Activated T-cell treated with anti-CD3 and anti-CD28 coated beads, Interleukin-2, amount 50 U/mL, for 4 hours (primary cell): ENCODE measurements around the gene PDE4B. TPM values are rescaled to one million over a fixed set of nuclear protein-coding genes. Genes with fewer than 3 reads are reported as not detected.
"Not testable (repeated sequence)": the region's sequence is repeated elsewhere in the genome, so short reads cannot be mapped to it uniquely, and the experiment has no call there.

Experiments
- ATAC-seq, 2 donors: fragments of 200-7000 bp; cut with Tn5 transposase; one replicate each; pipeline ENCODE4 v1.10.0; 2021
- DNase-seq: peaks from one replicate; pipeline ENCODE4 v3.0.0-alpha.2; 2020
- H3K27me3 Mint-ChIP-seq: one replicate; pipeline ENCODE4 v1.8.0; 2021; ENCODE audit warnings: low read depth, mixed read lengths
- H3K36me3 Mint-ChIP-seq: one replicate; pipeline ENCODE4 v1.8.0; 2022; ENCODE audit warnings: mixed read lengths; ENCODE audit not compliant: insufficient read depth
- H3K4me1 Mint-ChIP-seq: one replicate; pipeline ENCODE4 v1.8.0; 2021; ENCODE audit warnings: low read depth, mixed read lengths
- H3K4me3 Mint-ChIP-seq: one replicate; pipeline ENCODE4 v1.8.0; 2021; ENCODE audit warnings: mild to moderate bottlenecking, moderate library complexity, mixed read lengths
- H3K9me3 Mint-ChIP-seq: one replicate; pipeline ENCODE4 v1.8.0; 2021; ENCODE audit warnings: mixed read lengths
- total RNA-seq, 3 donors: library from RNA; stranded (reverse); gene quantifications; one replicate each; pipeline ENCODE4 v1.2.1, GENCODE V29; 2021

The PDE4B gene
- total RNA-seq, 3 donors from 2014 or later: 18.8 to 31.5 (median 20.8) TPM

DNA sequence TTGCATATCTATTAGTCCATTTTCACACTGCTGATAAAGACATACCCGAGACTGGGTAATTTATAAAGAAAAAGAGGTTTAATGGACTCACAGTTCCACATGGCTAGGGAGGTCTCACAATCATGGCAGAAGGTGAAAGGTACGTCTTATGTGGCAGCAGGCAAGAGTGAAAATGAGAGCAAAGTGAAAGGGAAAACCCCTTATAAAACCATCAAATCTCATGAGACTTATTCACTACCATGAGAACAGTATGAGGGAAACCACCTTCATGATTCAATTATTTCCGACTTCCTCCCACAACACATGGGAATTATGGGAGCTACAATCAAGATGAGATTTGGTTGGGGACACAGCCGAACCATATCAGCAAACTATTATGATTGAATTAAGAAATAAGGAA lies 335.9 kb downstream of the PDE4B start:
- not testable (repeated sequence) for H3K4me1 Mint-ChIP-seq, H3K4me3 Mint-ChIP-seq
- ATAC-seq: peak; percentile 88 to 96

DNA sequence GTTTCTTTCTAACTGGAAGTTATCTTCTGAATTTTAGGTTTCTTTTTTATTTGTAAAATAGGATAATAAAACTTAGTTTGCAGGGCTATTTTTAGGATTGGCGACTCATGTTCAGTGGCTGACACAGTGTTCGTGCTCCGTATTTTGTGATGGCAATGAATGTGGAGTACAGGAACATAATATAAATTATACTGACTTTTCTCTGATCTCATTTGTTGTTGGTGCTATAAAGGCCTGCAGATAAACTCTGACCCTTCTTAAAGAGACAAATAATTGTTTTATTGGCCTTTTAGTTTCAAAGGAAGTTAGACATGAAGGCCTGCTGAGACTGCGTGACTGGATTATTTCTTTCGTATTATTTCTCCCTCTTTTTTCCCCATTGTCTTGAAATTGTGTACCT lies 339.6 kb downstream of the PDE4B start:
- no peaks in the 10 kb centered on the region for H3K36me3 Mint-ChIP-seq
- H3K4me1 Mint-ChIP-seq: peaks cover 12% of the 10 kb centered on the region

More for the DNA sequence above, 335.9 kb downstream of the PDE4B start:
- H3K36me3 Mint-ChIP-seq, H3K9me3 Mint-ChIP-seq, DNase-seq: not testable (repeated sequence)
- peaks cover 14% of the 10 kb centered on the region for H3K27me3 Mint-ChIP-seq

DNA sequence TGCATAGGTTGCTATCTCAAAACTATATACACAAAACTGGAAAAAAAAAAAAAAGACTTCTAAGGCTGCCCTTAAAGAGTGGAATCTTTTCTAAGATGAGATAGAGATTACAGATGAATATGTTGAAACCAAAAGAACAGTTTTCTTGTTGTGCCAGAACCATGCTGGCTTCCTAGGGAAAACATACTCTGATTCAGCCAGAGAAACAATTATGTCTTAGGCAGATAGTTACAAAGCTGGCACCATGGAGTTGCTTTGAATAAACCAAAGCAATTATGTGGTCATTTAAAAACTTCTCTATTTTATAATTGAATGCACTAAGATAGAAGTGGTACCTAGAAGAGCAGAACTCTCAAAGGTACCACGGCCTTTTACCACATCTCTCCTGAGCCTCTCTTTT lies 341.3 kb downstream of the PDE4B start:
- ATAC-seq (no peak), DNase-seq (no peak)
- Mint-ChIP-seq H3K36me3 (no peaks in the 10 kb centered on the region), H3K9me3 (no peaks in the 10 kb centered on the region), H3K4me1 (peaks cover 6% of the 10 kb centered on the region), H3K4me3 (no peak overlapping the region), H3K27me3 (peaks cover 17% of the 10 kb centered on the region)

More for the DNA sequence above, 339.6 kb downstream of the PDE4B start:
- peaks cover 6% of the 10 kb centered on the region for H3K9me3 Mint-ChIP-seq
- peaks cover 17% of the 10 kb centered on the region for H3K27me3 Mint-ChIP-seq
- DNase-seq (no peak), ATAC-seq (no peak)
- H3K4me3 Mint-ChIP-seq: no peak overlapping the region

DNA sequence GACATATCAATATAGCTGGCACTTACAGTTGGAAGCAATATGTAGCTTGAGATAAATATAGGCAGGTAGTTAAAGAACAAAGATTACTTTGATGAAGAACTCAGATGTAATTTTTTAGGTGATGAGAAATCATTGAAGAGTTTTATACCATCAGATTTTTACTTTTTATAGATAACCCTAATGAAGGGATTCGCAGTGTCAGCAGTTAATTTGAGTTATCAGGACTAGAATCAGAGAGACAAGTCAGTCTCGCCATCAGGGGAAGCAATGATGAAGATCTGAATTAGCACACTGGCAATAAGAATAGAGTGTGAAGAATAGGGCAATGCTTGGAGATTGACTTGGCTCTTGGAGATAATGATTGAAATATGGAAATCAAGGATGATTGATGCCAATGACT lies 342.5 kb downstream of the PDE4B start:
- DNase-seq (no peak), ATAC-seq (no peak)
- Mint-ChIP-seq H3K4me1 (peaks cover 6% of the 10 kb centered on the region), H3K4me3 (no peak overlapping the region), H3K27me3 (peaks cover 19% of the 10 kb centered on the region), H3K9me3 (no peaks in the 10 kb centered on the region), H3K36me3 (no peaks in the 10 kb centered on the region)

DNA sequence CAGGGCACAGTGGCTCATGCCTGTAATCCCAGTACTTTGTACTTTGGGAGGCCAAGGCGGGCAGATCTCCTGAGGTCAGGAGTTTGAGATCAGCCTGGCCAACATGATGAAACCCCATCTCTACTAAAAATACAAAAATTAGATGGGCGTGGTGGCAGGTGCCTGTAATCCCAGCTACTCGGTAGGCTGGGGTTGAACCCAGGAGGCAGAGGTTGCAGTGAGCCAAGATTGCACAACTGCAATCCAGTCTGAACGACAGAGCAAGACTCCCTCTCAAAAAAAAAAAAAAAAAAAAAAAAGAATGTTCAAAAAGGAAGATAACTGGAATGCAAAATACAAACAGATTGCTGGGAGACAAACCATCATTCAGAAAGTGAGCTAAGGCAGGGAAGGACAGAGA lies 343.7 kb downstream of the PDE4B start:
- ATAC-seq, H3K4me1 Mint-ChIP-seq, H3K9me3 Mint-ChIP-seq, H3K36me3 Mint-ChIP-seq, DNase-seq, H3K4me3 Mint-ChIP-seq: not testable (repeated sequence)
- peaks cover 14% of the 10 kb centered on the region for H3K27me3 Mint-ChIP-seq

DNA sequence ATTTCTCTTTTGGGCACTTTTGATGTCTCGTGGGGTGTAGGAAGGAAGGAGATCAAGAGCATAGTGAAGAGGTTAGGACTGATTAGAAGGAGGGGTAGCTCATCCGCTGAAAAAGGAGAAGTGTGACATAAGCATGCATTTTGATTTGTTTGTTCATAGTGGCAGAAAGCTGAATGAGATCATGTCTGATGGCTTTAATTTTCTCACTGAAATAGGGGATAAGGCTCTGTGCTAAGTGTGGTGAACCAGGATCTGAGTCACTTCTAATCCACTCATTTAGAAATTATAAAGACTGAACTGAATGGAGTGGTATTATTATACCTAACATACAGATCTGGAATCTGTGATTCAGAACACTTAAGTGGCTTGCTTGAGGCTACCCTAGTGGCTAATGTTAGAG lies 344.5 kb downstream of the PDE4B start:
- peak; percentile 91 to 96 for ATAC-seq
- H3K36me3 Mint-ChIP-seq: no peaks in the 10 kb centered on the region
- no peak for DNase-seq
- H3K9me3 Mint-ChIP-seq: no peaks in the 10 kb centered on the region
- peaks cover 14% of the 10 kb centered on the region for H3K27me3 Mint-ChIP-seq
- no peak overlapping the region for H3K4me3 Mint-ChIP-seq
- H3K4me1 Mint-ChIP-seq: peaks cover 6% of the 10 kb centered on the region

DNA sequence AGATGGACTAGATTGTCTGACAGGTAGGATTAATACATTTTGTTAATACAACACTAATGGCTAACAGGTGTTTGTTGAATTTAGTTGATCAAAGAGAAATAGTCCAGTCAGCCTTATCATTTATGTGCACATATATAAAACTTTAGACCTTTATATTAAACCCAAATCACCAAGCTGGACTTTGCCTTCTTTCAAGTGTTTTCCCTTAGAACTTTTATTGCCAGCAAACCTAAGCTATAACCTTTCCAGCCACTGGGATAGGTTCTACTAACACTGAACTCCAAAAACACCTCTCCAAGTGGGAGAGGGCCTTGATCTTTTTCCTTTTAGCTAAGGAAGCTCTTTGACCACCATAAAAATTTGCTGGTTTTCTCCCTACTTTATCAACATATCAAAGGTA lies 345.9 kb downstream of the PDE4B start:
- peaks cover 16% of the 10 kb centered on the region for H3K27me3 Mint-ChIP-seq
- no peaks in the 10 kb centered on the region for H3K9me3 Mint-ChIP-seq
- no peaks in the 10 kb centered on the region for H3K36me3 Mint-ChIP-seq
- DNase-seq: no peak
- H3K4me3 Mint-ChIP-seq: no peak overlapping the region
- H3K4me1 Mint-ChIP-seq: peaks cover 6% of the 10 kb centered on the region
- ATAC-seq: no peak

DNA sequence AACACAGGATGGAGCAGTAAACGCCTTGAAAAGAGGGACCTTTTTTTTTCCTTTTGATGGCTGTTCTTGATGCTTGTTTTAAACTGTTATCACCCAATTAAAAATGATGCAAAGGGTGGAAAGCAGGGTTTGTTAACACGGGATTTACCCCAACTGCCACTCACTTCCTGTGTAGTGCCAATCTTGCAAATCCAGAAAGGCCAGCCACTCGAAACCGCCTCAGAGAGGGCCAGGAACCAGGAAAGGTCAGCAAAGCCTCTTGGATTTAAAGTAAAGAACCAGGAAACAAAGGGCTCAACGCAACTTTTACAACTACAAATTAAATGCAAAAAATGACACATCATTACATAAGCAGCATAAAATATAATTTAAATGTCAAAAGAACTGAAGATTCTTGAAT lies 347.4 kb downstream of the PDE4B start:
- Mint-ChIP-seq H3K4me3 (no peak overlapping the region), H3K36me3 (no peaks in the 10 kb centered on the region), H3K27me3 (peaks cover 9% of the 10 kb centered on the region), H3K4me1 (peaks cover 6% of the 10 kb centered on the region), H3K9me3 (no peaks in the 10 kb centered on the region)
- no peak for DNase-seq
- ATAC-seq: no peak

DNA sequence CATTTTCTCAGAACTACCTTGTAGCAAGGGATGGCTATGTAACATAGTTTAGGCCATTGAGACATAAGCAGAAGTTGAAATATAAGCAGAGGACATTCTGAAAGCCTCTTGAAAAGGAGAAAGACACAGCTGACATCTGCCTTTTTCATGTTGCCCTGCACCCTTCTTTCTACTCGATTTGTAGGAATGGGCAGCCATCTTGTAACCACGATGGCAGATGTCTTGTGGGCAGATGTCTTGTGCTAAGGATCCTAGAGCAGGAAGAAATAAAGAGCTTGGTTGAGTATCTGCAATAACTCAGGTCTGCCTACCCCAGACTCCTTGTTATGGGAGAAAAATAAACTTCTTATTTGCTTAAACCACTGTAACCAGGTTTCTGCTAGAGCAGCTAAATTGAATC lies 351.0 kb downstream of the PDE4B start:
- Mint-ChIP-seq H3K9me3 (no peaks in the 10 kb centered on the region), H3K27me3 (peaks cover 3% of the 10 kb centered on the region), H3K36me3 (no peaks in the 10 kb centered on the region), H3K4me1 (no peaks in the 10 kb centered on the region), H3K4me3 (no peak overlapping the region)
- ATAC-seq: no peak
- no peak for DNase-seq

DNA sequence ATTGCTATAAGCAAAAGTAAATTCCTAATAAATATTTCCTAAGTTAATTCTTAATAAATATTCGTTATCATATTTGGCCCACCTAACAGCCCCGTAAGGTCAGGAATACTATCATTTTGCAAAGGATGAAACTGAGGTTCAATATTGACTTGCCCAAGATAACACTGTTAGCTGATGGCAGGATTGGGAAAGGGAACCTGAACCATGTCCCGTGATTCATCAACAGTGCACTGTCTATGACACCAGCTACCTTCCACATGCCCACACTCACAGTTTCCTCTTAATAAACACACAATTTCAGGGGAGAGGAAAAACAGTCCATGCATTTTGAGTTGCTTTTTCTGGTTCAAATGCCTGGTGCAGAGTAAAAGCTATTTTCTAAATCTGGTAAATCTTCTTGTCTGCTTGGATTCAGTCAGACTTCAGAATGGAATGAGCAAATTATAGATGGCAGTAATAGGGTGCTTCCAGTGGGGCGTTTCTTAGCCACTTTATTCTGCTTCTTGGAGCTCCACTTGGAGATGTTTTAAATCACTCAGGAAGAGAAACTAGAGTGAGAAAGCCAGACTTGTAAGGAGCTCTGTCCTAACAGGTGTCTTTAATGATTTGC lies 354.6 kb downstream of the PDE4B start:
- no peaks in the 10 kb centered on the region for H3K9me3 Mint-ChIP-seq
- ATAC-seq: no peak
- H3K4me1 Mint-ChIP-seq: no peaks in the 10 kb centered on the region
- H3K36me3 Mint-ChIP-seq: no peaks in the 10 kb centered on the region
- H3K27me3 Mint-ChIP-seq: peaks cover 7% of the 10 kb centered on the region
- H3K4me3 Mint-ChIP-seq: no peak overlapping the region
- no peak for DNase-seq

DNA sequence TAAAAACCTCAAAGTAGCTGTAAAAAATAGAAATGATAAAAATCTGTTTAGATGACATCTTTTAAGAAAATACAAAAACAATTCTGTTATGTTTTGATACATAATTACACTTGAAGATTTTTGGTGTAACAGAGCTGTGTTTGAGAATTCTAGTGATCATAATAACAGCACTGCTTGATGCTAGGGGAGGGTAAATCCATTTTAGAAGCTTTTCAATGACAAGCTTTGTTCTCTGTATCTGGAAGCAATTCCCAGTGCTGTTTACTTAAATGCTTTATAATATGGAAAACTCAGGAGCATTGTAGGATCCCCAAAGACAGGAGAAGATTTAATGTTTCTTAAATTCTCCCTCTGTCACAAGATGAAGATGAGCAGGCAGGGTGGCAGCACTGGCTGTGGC lies 359.3 kb downstream of the PDE4B start:
- no peaks in the 10 kb centered on the region for H3K36me3 Mint-ChIP-seq
- DNase-seq: no peak
- ATAC-seq: no peak
- no peaks in the 10 kb centered on the region for H3K4me1 Mint-ChIP-seq
- peaks cover 16% of the 10 kb centered on the region for H3K27me3 Mint-ChIP-seq
- H3K4me3 Mint-ChIP-seq: no peak overlapping the region
- no peaks in the 10 kb centered on the region for H3K9me3 Mint-ChIP-seq

DNA sequence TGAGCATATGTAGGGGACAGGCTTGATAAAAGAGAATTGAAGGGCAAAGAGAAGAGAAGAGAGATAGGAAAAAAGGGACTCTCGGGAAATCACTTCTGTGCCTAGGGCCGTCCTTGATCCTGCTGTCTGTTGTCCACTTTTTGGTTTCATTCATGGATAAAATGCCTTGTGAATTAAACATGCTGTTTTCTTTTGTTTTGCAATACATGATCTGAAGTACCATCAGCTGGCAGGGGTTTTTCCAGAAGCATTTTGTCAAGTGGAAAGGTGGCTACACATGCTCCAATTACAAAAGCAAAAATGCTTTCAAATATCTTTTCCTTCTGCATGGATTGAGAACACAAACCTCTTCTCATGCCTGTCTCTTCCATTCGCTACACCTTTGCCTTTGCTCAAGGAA lies 361.7 kb downstream of the PDE4B start:
- no peak for ATAC-seq
- H3K4me1 Mint-ChIP-seq: no peaks in the 10 kb centered on the region
- no peak for DNase-seq
- no peak overlapping the region for H3K4me3 Mint-ChIP-seq
- no peaks in the 10 kb centered on the region for H3K9me3 Mint-ChIP-seq
- no peaks in the 10 kb centered on the region for H3K36me3 Mint-ChIP-seq
- H3K27me3 Mint-ChIP-seq: peaks cover 22% of the 10 kb centered on the region

DNA sequence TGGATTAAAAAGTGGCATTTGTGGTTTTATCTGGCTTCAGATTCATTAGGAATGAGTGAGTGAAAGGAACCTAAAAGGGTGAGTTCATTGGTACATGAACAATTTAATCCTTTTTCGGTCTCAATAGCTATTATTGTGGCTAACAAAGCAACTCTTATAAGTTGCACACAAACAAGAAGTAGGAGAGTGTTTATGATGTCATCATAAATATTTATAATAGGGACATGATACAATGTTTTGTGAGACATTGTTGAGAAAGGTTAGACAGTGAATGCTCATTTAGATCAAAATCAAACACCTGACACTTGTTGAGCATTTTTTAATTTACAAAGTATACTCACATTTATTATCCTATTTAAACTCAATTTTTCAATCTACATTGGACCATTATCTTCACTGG lies 363.4 kb downstream of the PDE4B start:
- Mint-ChIP-seq H3K27me3 (peaks cover 21% of the 10 kb centered on the region), H3K36me3 (no peaks in the 10 kb centered on the region), H3K4me3 (no peak overlapping the region), H3K4me1 (no peaks in the 10 kb centered on the region), H3K9me3 (no peaks in the 10 kb centered on the region)
- no peak for ATAC-seq
- DNase-seq: no peak

DNA sequence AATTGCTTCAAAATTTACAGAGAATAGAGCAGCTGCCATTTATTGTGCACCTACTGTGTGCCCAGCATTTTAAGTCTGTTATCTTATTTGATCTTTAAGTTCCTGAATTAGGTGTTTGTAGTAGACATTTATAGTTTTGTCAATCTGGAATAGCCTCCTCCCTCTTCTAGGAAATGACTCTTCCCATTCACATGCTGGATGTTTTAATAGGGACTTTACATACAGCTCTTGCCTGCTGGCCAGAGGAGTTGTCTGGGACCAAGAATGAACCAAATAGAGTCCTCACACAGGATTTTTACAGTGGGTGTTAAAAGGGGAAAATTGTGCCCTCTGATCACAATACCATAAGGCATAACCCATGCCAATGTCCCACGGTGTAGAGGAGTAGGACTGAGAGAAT lies 367.1 kb downstream of the PDE4B start:
- ATAC-seq: no peak
- H3K4me1 Mint-ChIP-seq: no peaks in the 10 kb centered on the region
- H3K27me3 Mint-ChIP-seq: peaks cover 20% of the 10 kb centered on the region
- no peaks in the 10 kb centered on the region for H3K36me3 Mint-ChIP-seq
- DNase-seq: no peak
- H3K9me3 Mint-ChIP-seq: no peaks in the 10 kb centered on the region
- no peak overlapping the region for H3K4me3 Mint-ChIP-seq

DNA sequence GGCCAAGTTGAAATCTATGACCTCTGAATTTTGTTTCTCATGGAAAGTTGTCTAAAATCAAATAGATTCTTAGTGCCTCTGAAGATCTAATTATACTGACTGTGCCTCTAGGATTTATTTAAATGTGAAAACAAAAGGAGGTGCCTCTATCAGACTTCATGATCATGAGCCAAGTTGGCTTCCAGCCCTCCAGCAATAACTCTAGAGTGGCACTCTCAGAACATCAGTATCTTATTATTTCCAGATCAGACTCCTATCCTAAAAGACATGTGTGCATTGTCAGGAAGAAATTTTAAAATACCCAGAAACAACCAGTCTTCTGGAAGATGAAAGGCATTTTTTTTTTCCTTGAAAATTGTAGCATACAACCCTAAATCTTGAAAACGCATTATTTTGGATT lies 368.0 kb downstream of the PDE4B start:
- ATAC-seq (no peak), DNase-seq (no peak)
- Mint-ChIP-seq H3K27me3 (peaks cover 20% of the 10 kb centered on the region), H3K36me3 (no peaks in the 10 kb centered on the region), H3K9me3 (no peaks in the 10 kb centered on the region), H3K4me3 (no peak overlapping the region), H3K4me1 (no peaks in the 10 kb centered on the region)

DNA sequence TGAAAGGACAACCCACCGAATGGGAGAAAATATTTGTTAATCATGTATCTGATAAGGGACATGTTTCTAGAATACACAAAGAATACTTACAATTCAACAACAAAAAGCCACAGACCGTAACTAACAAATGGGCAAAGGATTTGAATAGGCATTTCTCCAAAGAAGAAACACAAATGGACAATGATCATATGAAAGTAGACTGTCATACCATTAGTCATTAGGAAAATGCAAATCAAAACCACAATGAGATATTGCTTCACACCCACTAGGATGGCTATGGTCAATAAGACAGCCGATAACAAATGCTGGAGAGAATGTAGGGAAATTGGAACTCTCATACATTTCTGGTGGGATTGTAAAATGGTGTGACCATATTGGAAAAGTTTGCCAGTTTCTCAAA lies 374.1 kb downstream of the PDE4B start:
- Mint-ChIP-seq H3K36me3 (no peaks in the 10 kb centered on the region), H3K9me3 (no peaks in the 10 kb centered on the region), H3K4me3 (no peak overlapping the region), H3K27me3 (peaks cover 20% of the 10 kb centered on the region), H3K4me1 (peaks cover 11% of the 10 kb centered on the region)
- DNase-seq (no peak), ATAC-seq (no peak)
